ENCODE data around the gene CNGA4. TPM values are rescaled to one million over a fixed set of nuclear protein-coding genes. Genes with fewer than 3 reads are reported as not detected.
A peak's percentile ranks its signal among the peaks of the same experiment; 100 is the strongest.
"Not testable (repeated sequence)": the region's sequence is repeated elsewhere in the genome, so short reads cannot be mapped to it uniquely, and the experiment has no call there.

Gene CNGA4
- total RNA-seq, 3 donors from 2014 or later = not detected

DNA sequence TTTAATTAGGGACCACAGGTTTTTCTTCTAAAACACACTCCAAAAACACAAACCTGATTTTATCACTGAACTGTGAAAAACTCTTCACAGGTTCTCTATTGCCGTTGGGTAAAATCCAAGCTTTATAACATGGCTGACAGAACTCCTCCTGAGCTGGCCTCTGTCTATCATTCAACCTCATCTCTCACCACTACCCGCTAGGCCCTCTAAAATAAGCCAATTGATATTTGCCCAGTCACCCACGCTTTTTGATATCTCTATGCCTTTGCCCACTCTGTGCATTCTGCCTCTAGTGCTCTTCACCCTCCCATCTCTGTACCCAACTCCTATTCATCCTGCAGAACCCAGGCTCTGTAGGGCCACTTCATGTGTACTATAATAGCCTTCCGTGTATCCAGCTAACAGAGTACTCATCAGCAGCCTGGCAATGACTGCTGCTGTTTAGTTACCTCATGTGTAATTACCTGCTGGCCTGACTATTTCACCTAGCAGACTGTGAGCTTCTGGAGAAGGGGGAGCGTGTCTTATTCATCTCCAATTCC, 1.1 kb upstream of the CNGA4 start:
- Mint-ChIP-seq H3K4me1 (ENCODE audit: low read depth) (peaks cover 17% of the 10 kb centered on the region), H3K36me3 (ENCODE audit: insufficient read depth) (no peaks in the 10 kb centered on the region), H3K4me3 (no peak overlapping the region), H3K9me3 (no peaks in the 10 kb centered on the region), H3K27me3 (ENCODE audit: low read depth) (no peaks in the 10 kb centered on the region)
- no peak for ATAC-seq
- DNase-seq = no peak

DNA sequence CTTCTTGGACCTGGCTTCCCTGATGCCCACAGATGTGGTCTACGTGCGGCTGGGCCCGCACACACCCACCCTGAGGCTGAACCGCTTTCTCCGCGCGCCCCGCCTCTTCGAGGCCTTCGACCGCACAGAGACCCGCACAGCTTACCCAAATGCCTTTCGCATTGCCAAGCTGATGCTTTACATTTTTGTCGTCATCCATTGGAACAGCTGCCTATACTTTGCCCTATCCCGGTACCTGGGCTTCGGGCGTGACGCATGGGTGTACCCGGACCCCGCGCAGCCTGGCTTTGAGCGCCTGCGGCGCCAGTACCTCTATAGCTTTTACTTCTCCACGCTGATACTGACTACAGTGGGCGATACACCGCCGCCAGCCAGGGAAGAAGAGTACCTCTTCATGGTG, 1.2 kb downstream of the CNGA4 start:
- Mint-ChIP-seq H3K9me3 (no peaks in the 10 kb centered on the region), H3K27me3 (ENCODE audit: low read depth) (no peaks in the 10 kb centered on the region), H3K4me3 (no peak overlapping the region), H3K36me3 (ENCODE audit: insufficient read depth) (no peaks in the 10 kb centered on the region), H3K4me1 (ENCODE audit: low read depth) (peaks cover 3% of the 10 kb centered on the region)
- DNase-seq (no peak), ATAC-seq (no peak)

DNA sequence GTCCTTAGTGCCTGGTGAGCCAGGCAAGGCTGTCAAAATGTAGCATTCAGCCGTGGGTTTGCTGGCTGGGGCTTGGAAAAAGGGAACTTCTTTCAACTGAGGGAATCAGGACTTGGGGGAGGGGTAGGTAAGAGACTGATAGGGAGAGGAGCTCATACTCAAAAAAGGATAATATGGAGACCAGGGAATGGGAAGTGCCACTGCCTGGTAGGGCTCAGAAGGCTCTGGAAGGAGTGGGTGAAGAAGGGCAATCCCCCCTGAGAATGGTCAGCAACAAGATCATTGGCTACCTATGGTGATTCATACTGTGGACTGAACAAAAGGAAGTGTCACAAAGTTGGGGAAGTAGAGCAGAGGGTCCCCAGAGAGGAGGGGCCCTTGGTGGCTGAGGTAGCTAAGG, 1.9 kb downstream of the CNGA4 start:
- H3K4me3 Mint-ChIP-seq = no peak overlapping the region
- ATAC-seq (no peak), DNase-seq (no peak)
- H3K9me3 Mint-ChIP-seq = no peaks in the 10 kb centered on the region
- H3K36me3 Mint-ChIP-seq (ENCODE audit: insufficient read depth) = no peaks in the 10 kb centered on the region
- no peaks in the 10 kb centered on the region for H3K4me1 Mint-ChIP-seq (ENCODE audit: low read depth)
- no peaks in the 10 kb centered on the region for H3K27me3 Mint-ChIP-seq (ENCODE audit: low read depth)

DNA sequence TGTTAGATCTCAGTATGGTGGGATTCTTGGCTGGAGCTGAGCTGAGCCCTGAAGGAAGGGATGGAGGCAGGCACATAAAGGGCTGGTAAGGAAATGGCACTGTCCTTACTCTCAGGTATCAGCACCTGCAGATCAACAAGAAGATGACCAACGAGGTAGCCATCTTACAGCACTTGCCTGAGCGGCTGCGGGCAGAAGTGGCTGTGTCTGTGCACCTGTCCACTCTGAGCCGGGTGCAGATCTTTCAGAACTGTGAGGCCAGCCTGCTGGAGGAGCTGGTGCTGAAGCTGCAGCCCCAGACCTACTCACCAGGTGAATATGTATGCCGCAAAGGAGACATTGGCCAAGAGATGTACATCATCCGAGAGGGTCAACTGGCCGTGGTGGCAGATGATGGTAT, 2.4 kb downstream of the CNGA4 start:
- Mint-ChIP-seq H3K27me3 (ENCODE audit: low read depth) (no peaks in the 10 kb centered on the region), H3K9me3 (no peaks in the 10 kb centered on the region), H3K36me3 (ENCODE audit: insufficient read depth) (no peaks in the 10 kb centered on the region), H3K4me3 (no peak overlapping the region), H3K4me1 (ENCODE audit: low read depth) (no peaks in the 10 kb centered on the region)
- ATAC-seq (no peak), DNase-seq (no peak)

DNA sequence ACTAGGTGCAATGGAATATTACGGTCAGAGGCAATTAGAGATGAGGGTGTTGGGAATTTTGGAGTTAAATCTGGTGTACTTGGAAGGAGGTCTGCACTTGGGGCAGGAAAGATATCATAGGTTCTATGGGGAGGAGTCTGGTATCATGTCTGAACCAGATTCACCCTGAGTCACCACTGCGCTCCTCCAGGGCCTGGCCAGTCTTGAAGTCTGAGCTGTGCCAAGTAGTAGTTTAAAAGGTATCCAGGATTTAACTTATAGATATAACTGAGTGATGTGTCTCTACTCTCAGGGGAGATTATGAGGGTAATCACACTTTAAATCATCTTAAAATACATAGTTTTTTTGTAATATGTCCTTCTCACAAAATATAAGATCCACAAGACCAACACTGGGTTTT, 6.6 kb downstream of the CNGA4 start:
- no peak overlapping the region for H3K4me3 Mint-ChIP-seq
- no peaks in the 10 kb centered on the region for H3K4me1 Mint-ChIP-seq (ENCODE audit: low read depth)
- ATAC-seq = no peak
- no peaks in the 10 kb centered on the region for H3K27me3 Mint-ChIP-seq (ENCODE audit: low read depth)
- H3K36me3 Mint-ChIP-seq (ENCODE audit: insufficient read depth) = no peaks in the 10 kb centered on the region
- no peak for DNase-seq
- no peaks in the 10 kb centered on the region for H3K9me3 Mint-ChIP-seq

DNA sequence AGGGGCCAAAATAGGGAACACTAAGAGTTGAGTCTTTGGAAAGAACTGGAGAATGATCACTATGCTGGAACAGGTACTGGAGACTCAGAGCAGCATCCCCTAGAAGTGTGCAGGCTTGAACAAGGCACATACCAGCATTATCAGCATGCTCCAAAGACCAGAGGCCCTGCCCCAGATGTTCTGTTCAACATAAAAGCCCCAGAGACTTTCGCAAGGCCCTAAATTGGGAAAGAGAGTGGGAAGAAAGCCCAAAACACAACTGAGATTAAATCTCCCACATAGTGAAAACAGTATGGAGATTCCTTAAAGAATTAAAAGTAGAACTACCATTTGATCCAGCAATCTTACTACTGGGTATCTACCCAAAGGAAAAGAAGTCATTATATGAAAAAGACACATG, 9.4 kb downstream of the CNGA4 start:
- Mint-ChIP-seq H3K27me3 (ENCODE audit: low read depth) (no peaks in the 10 kb centered on the region), H3K9me3 (no peaks in the 10 kb centered on the region), H3K4me3 (no peak overlapping the region), H3K4me1 (ENCODE audit: low read depth) (no peaks in the 10 kb centered on the region), H3K36me3 (ENCODE audit: insufficient read depth) (no peaks in the 10 kb centered on the region)
- ATAC-seq = no peak
- no peak for DNase-seq

DNA sequence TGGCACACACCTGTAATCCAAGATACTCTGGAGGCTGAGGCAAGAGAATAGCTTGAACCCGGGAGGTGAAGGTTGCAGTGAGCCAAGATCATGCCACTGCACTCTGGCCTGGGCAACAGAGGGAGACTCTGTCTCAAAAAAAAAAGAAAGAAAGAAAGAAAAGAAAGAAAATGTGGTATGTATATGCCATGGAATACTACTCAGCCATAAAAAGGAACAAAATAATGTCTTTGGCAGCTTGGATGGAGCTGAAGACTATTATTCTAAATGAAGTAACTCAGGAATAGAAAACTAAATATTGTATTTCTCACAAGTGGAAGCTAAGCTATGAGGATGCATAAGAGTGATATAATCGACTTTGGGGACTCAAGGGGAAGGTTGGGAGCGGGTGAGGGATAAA, 10.0 kb downstream of the CNGA4 start:
- H3K36me3 Mint-ChIP-seq (ENCODE audit: insufficient read depth); H3K4me1 Mint-ChIP-seq (ENCODE audit: low read depth); H3K4me3 Mint-ChIP-seq; DNase-seq; H3K27me3 Mint-ChIP-seq (ENCODE audit: low read depth); H3K9me3 Mint-ChIP-seq; ATAC-seq: not testable (repeated sequence)

DNA sequence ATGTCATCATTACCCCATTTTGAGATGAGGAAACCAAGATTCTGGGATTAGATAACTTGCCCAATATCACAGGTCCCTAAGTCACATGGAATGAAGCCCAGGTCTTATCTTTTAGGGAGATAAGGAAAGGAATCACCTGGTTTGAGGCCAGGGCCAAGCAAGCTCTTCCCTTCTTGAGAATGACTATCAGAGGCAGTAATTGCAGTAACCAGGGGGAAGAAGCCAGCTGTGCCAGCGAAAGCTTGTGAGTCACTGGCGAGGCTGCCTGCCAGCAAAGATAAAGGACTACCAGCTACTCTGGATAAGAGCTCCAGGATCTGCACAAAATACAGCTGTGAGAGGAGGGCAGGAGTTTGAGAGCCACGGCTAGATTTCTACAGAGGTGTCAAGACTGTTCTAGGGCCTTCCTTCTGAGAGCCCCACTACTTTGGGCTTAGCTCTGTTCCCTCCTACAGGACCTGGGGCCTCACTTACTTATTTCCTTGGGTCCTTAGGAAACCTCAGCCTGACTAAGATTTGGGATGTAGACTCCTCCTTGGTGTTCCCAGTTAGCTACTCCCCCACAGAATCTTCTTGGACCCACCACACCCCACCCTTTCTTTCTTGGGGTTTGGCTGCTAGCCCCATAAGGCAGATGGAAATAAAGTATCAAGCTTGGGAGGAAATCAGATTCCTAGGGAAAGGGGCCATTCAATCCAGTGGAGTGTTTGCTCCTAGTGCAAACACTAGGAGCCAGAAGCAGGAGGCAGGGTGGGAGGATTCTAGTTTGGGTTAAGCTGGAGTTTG, 11.1 kb downstream of the CNGA4 start:
- no peaks in the 10 kb centered on the region for H3K36me3 Mint-ChIP-seq (ENCODE audit: insufficient read depth)
- no peaks in the 10 kb centered on the region for H3K4me1 Mint-ChIP-seq (ENCODE audit: low read depth)
- DNase-seq (no peak), ATAC-seq (no peak)
- no peaks in the 10 kb centered on the region for H3K27me3 Mint-ChIP-seq (ENCODE audit: low read depth)
- no peaks in the 10 kb centered on the region for H3K9me3 Mint-ChIP-seq
- no peak overlapping the region for H3K4me3 Mint-ChIP-seq

DNA sequence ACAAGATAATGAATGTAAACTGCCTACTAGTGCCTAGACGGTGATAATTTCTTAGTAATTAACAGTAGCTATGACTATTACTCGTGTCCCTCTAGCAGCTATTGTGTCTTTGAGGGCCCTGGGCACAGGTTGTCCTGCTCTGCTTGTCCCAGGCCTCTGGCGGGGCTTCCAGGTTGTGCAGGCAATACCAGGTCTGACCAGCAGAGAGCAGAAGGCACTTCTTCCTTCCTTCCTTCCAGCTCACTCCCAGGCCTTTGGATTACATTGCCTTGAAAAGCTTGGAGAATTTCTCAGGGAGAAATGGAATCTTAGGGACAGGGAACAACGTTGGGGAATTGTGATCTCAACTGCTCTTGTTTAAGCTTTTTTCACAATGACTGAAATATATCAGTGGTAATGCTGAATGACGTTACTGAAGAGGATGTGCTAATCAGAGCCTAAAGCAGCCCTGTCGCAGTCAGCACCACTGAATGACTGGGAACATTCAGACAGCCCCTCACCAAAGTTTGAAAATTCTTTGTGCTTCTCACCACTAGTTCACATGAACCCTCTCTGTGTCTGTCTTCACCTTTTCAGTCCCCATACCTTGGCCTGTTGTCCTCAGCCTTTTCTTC, 12.3 kb downstream of the CNGA4 start:
- peak; percentile 65 to 85 for ATAC-seq
- peak; percentile 26 for DNase-seq
- no peaks in the 10 kb centered on the region for H3K9me3 Mint-ChIP-seq
- no peaks in the 10 kb centered on the region for H3K36me3 Mint-ChIP-seq (ENCODE audit: insufficient read depth)
- H3K4me3 Mint-ChIP-seq = no peak overlapping the region
- no peaks in the 10 kb centered on the region for H3K4me1 Mint-ChIP-seq (ENCODE audit: low read depth)
- H3K27me3 Mint-ChIP-seq (ENCODE audit: low read depth) = no peaks in the 10 kb centered on the region

DNA sequence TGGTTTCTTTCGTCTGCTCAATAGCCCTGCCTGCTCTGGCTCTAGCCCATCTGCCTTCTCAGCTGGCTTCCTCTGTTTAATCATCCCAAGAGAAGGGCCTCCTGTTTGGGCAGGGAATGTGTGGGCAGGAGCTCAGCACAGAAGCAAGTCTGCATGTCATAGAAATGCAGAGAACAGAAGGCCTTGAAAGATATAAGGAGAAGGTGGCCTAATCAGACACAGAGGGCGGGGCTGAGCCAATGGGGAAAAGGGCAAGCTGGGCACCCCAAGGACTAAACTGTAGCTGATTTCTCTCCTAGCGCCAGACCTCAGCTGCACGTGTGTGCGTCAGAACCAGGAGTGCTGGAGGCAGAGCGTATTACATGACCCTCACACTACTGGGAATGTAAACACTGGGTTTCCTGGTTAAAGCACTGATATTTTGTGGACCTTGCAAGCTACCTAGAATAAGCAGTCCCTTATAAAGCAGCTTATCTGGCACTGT, 13.1 kb downstream of the CNGA4 start:
- Mint-ChIP-seq H3K4me1 (ENCODE audit: low read depth) (no peaks in the 10 kb centered on the region), H3K36me3 (ENCODE audit: insufficient read depth) (no peaks in the 10 kb centered on the region), H3K4me3 (no peak overlapping the region), H3K9me3 (no peaks in the 10 kb centered on the region), H3K27me3 (ENCODE audit: low read depth) (no peaks in the 10 kb centered on the region)
- no peak for DNase-seq
- ATAC-seq = no peak

DNA sequence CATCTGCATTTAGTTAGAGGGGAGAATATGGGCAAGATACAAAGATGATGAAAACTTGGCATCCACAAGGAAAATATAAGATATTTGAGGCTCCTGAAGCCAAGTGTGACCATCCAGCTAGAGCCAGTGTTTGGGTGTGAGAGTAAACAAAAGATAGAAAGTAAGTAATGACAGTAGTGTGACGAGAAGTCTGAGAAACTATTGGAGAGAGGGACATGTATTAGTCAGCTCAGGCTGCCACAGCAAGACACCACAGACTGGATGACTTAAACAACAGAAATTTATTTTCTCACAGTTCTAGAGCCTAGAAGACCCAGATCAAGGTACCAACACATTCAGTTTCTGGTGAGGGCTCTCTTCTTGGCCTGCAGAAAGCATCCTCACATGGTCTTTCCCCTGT, 14.3 kb downstream of the CNGA4 start:
- DNase-seq = no peak
- H3K4me3 Mint-ChIP-seq = no peak overlapping the region
- no peaks in the 10 kb centered on the region for H3K4me1 Mint-ChIP-seq (ENCODE audit: low read depth)
- no peaks in the 10 kb centered on the region for H3K36me3 Mint-ChIP-seq (ENCODE audit: insufficient read depth)
- H3K9me3 Mint-ChIP-seq = no peaks in the 10 kb centered on the region
- no peak for ATAC-seq
- peaks cover 2% of the 10 kb centered on the region for H3K27me3 Mint-ChIP-seq (ENCODE audit: low read depth)

DNA sequence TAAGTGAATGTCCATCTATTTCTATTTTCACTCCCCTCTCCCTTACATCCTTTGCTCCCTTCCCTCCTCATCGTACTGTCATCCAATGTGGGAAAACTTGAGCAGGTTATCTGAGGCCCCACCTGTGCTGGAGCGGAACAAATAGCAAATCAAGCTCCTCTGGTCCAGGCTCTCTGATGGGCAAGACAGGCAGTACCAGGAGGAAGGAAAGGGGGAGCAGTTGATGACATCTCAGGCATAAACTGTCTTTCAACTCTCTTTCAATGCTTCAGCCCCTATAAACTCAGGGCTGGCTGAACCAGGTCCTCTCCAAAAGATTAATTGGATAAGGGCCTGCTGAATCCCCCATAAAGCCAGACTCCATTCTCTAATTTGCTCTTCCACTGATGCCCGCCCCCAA, 19.3 kb downstream of the CNGA4 start:
- no peaks in the 10 kb centered on the region for H3K9me3 Mint-ChIP-seq
- ATAC-seq (no peak), DNase-seq (no peak)
- peaks cover 15% of the 10 kb centered on the region for H3K27me3 Mint-ChIP-seq (ENCODE audit: low read depth)
- H3K4me3 Mint-ChIP-seq = no peak overlapping the region
- peaks cover 3% of the 10 kb centered on the region for H3K4me1 Mint-ChIP-seq (ENCODE audit: low read depth)
- H3K36me3 Mint-ChIP-seq (ENCODE audit: insufficient read depth) = no peaks in the 10 kb centered on the region

DNA sequence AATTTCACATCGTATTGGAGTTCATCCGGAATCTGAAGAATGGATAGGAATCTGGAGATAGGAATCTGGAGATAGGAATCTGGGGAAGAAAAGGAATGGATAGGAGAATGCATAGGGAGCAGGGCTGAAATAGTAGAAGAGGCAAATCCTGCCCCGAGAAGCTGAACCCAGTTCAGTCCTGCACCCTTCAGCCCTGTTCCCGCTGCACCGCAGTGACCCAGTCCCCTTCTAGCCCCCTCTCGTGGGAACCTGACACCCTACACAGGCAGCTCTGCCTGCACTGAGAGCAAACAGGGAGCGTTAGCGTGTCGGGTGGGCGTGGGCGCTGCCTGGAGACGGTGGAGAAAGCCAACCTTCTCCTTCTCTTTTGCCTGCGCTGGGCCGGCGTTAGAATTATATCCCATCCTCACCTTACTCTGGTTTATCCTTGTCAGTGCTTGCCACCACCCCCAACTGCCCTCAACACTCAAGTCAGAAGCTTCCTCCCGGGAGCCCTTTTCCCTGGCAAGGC, 19.7 kb downstream of the CNGA4 start:
- H3K4me3 Mint-ChIP-seq = peak overlapping the region; percentile 67
- H3K27me3 Mint-ChIP-seq (ENCODE audit: low read depth) = peaks cover 17% of the 10 kb centered on the region
- no peaks in the 10 kb centered on the region for H3K9me3 Mint-ChIP-seq
- peaks cover 3% of the 10 kb centered on the region for H3K4me1 Mint-ChIP-seq (ENCODE audit: low read depth)
- ATAC-seq = peak; percentile 21 to 31
- H3K36me3 Mint-ChIP-seq (ENCODE audit: insufficient read depth) = no peaks in the 10 kb centered on the region
- no peak for DNase-seq

DNA sequence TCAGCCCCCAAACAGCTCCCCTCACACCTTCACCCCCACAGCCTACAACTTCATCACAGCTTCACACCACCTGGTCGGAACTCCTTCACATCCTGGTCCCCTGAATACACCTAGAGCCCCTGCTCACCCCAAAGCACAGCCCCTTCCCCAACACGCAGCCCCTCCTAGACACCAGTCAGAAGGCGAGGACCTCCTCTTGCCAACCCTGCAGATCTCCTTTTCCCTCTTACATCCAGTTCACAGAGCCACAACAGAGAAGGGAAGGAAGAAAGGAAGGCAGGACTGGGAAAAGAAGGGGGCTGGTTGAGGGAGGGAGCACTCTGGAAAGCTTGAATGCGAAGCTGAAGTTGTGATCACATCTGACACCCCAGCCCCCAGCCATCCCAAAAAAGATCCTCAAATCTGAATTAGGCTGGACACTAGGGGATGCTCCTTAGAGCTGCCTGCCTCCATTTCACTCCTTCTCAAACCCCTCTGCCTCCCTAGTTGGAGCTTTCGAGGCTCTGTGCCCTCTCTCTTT, 21.4 kb downstream of the CNGA4 start:
- DNase-seq (no peak), ATAC-seq (no peak)
- Mint-ChIP-seq H3K9me3 (no peaks in the 10 kb centered on the region), H3K4me3 (no peak overlapping the region), H3K27me3 (ENCODE audit: low read depth) (peaks cover 34% of the 10 kb centered on the region), H3K4me1 (ENCODE audit: low read depth) (peaks cover 3% of the 10 kb centered on the region), H3K36me3 (ENCODE audit: insufficient read depth) (no peaks in the 10 kb centered on the region)

DNA sequence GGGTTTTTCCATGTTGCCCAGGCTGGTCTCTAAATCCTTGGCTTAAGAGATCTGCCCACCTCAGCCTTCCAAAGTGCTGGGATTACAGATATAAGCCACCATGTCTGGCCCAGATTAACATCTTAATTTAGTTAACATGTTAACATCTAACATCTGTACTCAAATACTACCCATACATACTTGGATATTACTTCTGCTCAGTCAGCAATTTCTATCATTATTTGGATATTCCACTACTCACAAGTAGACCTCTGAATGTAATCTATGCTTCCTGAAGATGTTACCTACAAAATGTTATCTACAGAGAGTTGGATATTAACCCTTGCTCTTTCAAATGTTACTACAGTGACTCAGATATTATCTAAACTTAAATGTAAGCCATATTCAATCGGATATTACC, 24.8 kb downstream of the CNGA4 start:
- Mint-ChIP-seq H3K27me3 (ENCODE audit: low read depth) (peaks cover 34% of the 10 kb centered on the region), H3K9me3 (no peaks in the 10 kb centered on the region)
- no peak for ATAC-seq

More for the DNA sequence above, 24.8 kb downstream of the CNGA4 start:
- H3K4me3 Mint-ChIP-seq = no peak overlapping the region
- no peak for DNase-seq
- peaks cover 3% of the 10 kb centered on the region for H3K4me1 Mint-ChIP-seq (ENCODE audit: low read depth)
- H3K36me3 Mint-ChIP-seq (ENCODE audit: insufficient read depth) = no peaks in the 10 kb centered on the region
